ENCODE measurements around the gene CD48. TPM values are rescaled to one million over a fixed set of nuclear protein-coding genes. Genes with fewer than 3 reads are reported as not detected.

Gene CD48
- total RNA-seq, 1 donor from 2014 or later, result 21.5 TPM

DNA sequence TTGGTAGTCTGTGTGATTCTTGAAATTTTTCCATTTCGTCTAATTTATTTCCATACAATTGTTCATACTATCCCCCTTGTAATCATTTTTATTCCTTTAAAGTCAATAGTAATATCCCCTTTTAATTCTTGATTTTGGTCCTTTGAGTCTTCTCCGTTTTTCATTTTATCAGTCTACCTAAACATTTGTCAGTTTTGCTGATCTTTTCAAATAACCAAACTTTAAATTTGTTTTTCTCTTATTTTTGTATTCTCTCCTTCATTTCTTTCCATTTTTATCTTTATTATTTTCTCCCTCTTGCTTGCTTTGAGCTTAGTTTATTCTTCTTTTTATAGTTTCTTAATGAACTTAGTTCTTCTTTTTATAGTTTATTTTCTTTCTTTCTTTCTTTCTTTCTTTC is 43.7 kb downstream of the CD48 start:
- ATAC-seq (no peak), DNase-seq (no peak)
- no peak overlapping the region for H3K4me3 ChIP-seq
- TF ChIP-seq, protein P1, sequence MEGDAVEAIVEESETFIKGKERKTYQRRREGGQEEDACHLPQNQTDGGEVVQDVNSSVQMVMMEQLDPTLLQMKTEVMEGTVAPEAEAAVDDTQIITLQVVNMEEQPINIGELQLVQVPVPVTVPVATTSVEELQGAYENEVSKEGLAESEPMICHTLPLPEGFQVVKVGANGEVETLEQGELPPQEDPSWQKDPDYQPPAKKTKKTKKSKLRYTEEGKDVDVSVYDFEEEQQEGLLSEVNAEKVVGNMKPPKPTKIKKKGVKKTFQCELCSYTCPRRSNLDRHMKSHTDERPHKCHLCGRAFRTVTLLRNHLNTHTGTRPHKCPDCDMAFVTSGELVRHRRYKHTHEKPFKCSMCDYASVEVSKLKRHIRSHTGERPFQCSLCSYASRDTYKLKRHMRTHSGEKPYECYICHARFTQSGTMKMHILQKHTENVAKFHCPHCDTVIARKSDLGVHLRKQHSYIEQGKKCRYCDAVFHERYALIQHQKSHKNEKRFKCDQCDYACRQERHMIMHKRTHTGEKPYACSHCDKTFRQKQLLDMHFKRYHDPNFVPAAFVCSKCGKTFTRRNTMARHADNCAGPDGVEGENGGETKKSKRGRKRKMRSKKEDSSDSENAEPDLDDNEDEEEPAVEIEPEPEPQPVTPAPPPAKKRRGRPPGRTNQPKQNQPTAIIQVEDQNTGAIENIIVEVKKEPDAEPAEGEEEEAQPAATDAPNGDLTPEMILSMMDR (IDR thresholded peaks at IDR 0.05), result no peak
- no peaks in the 10 kb centered on the region for H3K9me3 ChIP-seq
- intact Hi-C loops (cut with DNase I), result no loop called here
- H3K4me1 ChIP-seq, result peaks cover 28% of the 10 kb centered on the region
- H3K27ac ChIP-seq, result no peak overlapping the region
- no peaks in the 10 kb centered on the region for H3K27me3 ChIP-seq
- H3K36me3 ChIP-seq, result no peaks in the 10 kb centered on the region

DNA sequence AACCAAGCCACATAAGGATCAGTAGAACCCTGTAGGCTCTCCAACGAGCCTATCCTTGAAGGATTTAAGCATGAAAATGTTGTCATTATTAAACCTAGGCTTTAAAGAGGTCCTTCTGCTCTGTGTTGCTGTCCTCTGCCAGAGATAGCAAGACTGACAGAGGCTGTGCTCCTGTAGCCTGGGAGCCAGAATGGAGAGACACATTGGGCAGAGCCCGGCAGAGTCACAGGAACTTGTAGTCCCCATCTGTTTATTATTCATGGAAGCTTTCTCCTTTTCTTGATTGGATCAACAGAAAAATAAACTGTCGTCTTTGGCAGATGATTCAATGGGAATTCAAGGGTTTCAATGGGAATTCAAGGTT is 45.6 kb downstream of the CD48 start:
- Histone ChIP-seq H3K27ac (peak overlapping the region; percentile 78), H3K27me3 (no peaks in the 10 kb centered on the region), H3K4me3 (no peak overlapping the region), H3K9me3 (no peaks in the 10 kb centered on the region), H3K4me1 (peaks cover 28% of the 10 kb centered on the region), H3K36me3 (no peaks in the 10 kb centered on the region)
- ATAC-seq (no peak), DNase-seq (no peak)
- intact Hi-C loops (cut with DNase I), result no loop called here
- TF ChIP-seq, protein P1 (IDR thresholded peaks at IDR 0.05), result no peak

DNA sequence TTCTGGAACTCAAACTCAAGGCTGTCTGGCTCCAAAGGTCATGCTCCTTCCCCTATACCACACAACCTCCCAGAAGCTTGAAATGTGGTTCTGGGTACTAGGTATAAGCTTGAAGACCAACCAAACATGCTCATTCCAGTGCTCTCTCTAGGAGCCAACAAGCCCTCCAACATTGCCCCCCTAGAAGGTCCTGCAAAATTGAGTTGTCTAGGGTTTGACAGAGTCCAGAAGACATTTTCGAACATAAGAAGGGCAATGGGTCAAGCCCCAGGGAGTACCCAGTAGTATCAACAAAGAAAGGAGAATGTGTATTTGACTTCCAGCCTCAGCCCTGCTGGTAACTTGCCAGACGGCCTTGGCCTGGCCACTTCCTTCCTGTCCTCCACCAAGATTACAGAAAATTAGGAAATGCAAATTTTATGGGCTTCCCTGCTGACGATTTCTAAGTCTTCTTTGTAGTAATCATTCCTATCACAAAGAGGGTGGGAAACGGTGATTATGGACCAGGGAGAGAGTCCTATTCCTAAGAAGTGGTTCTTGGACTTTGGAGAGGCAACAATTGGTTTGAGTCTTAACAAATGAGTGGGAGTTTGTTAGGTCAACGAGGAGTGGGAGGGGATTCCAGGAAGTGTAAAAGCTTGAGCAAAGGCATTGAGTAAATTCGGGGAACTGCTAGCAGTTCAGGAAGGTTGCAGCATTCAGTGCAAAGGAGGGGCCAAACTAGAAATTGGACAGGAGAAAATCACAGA is 46.1 kb downstream of the CD48 start:
- no peaks in the 10 kb centered on the region for H3K27me3 ChIP-seq
- intact Hi-C loops (cut with DNase I), result no loop called here
- peaks cover 28% of the 10 kb centered on the region for H3K4me1 ChIP-seq
- H3K27ac ChIP-seq, result peak overlapping the region; percentile 78
- no peak overlapping the region for H3K4me3 ChIP-seq
- H3K9me3 ChIP-seq, result no peaks in the 10 kb centered on the region
- H3K36me3 ChIP-seq, result no peaks in the 10 kb centered on the region
- TF ChIP-seq, protein P1 (IDR thresholded peaks at IDR 0.05), result no peak
- ATAC-seq, result peak; percentile 84
- DNase-seq, result peak; percentile 86

DNA sequence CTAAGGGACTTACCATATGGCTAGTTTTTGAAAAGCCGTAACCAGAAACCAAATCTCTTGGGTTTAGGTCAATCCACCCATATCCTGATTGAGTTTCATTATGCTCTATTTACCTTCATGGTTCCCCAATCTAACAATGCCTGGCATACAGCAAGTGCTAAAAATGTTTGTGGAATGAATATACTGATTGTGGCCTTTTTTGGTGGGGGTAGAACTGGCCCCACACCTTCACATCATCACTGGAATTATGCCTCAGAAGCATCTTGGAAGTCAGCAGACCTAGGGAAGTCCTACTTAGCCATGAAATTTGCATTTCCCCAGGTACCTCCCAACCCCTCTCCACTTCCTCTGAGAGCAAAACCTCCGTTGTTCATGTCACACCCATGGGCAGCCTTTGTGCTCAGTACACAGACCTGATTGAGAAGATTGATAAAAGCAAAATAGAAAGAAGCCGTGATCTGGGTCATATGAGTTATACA is 47.0 kb downstream of the CD48 start:
- ATAC-seq, result no peak
- Histone ChIP-seq H3K27ac (peak overlapping the region; percentile 78), H3K4me1 (peaks cover 28% of the 10 kb centered on the region), H3K27me3 (no peaks in the 10 kb centered on the region), H3K4me3 (no peak overlapping the region), H3K36me3 (no peaks in the 10 kb centered on the region), H3K9me3 (no peaks in the 10 kb centered on the region)
- TF ChIP-seq, protein P1 (IDR thresholded peaks at IDR 0.05), result no peak
- DNase-seq, result no peak
- intact Hi-C loops (cut with DNase I), result no loop called here

DNA sequence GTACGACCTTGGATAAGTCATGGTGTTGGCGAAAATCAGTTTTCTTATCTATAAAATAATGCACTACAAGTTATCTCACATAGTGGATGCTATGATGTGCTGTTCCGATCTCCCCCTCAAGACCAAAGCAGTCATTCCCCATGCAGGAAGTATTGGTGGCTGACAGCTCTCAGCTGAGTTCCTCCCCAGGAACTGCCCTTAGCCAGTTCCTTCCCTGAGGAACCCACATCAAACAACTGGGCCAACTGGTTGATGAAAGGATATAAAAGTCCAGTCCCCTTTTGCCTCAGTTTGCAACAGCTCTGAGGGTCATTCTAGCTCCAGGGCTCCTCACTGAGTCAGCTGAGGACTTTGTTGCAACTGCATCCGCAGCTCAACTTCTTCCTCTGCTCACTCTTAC is 48.7 kb downstream of the CD48 start:
- H3K4me3 ChIP-seq, result no peak overlapping the region
- intact Hi-C loops (cut with DNase I), result no loop called here
- H3K36me3 ChIP-seq, result no peaks in the 10 kb centered on the region
- peaks cover 33% of the 10 kb centered on the region for H3K4me1 ChIP-seq
- no peak for DNase-seq
- H3K9me3 ChIP-seq, result no peaks in the 10 kb centered on the region
- TF ChIP-seq, protein P1 (IDR thresholded peaks at IDR 0.05), result no peak
- ATAC-seq, result peak; percentile 75
- no peaks in the 10 kb centered on the region for H3K27me3 ChIP-seq
- H3K27ac ChIP-seq, result no peak overlapping the region

All from upper lobe of right lung (tissue), 1 donor.